A549 (cell line): ENCODE results near the gene GAL3ST2.

ENCODE experiments used
- CEBPB ChIP-seq, 2 experiments: fragments of >200 bp in 1 of 2; sonication (Bioruptor Twin) in 1 of 2; formaldehyde crosslinking in 1 of 2; IDR thresholded peaks; 2 replicates each; pipeline ENCODE4 v1.6.1; 2012 to 2016
- CTCF ChIP-seq: fragments of >200 bp; sonication (Bioruptor Twin); formaldehyde crosslinking; IDR thresholded peaks from 3 replicates; pipeline ENCODE4 v1.5.1; 2016
- FOSL2 ChIP-seq, 2 experiments: fragments of 450-650 bp in 1 of 2; fragments of >200 bp in 1 of 2; sonication (Bioruptor Twin) in 1 of 2; formaldehyde crosslinking; IDR thresholded peaks; 2 replicates each; pipeline versions ENCODE4 v1.5.0 to v1.6.1; 2016 to 2020; ENCODE audit warnings: mild to moderate bottlenecking in 1 of 2, moderate library complexity in 1 of 2
- HEYL ChIP-seq: fragments of 250-450 bp; sonication (Bioruptor Pico); IDR thresholded peaks from 2 replicates; pipeline ENCODE4 v1.8.0; 2021; ENCODE audit warnings: mild to moderate bottlenecking, moderate library complexity
- JUNB ChIP-seq: fragments of >200 bp; sonication (Bioruptor Twin); formaldehyde crosslinking; IDR thresholded peaks from 2 replicates; pipeline ENCODE4 v1.6.1; 2016
- NFE2L2 ChIP-seq: fragments of 150-350 bp; conservative IDR thresholded peaks from 2 replicates; pipeline ENCODE4 v1.6.1; 2014; ENCODE audit warnings: low read length
- NR3C1 ChIP-seq: fragments of >200 bp; sonication (Bioruptor Twin); formaldehyde crosslinking; IDR thresholded peaks from 3 replicates; pipeline ENCODE4 v1.6.1; 2017
- POLR2A ChIP-seq: IDR thresholded peaks from 2 replicates; pipeline ENCODE4 v1.6.1; 2012; ENCODE audit warnings: mild to moderate bottlenecking, low read length
- RCOR1 ChIP-seq: fragments of 150-350 bp; IDR thresholded peaks from 2 replicates; pipeline ENCODE4 v1.6.1; 2014; ENCODE audit warnings: antibody characterized with exemption, low read length, low read depth
- USF2 ChIP-seq: fragments of 450-650 bp; IDR thresholded peaks from 2 replicates; pipeline ENCODE4 v1.6.1; 2014; ENCODE audit warnings: antibody characterized with exemption
- TF ChIP-seq, protein P1 (sequence below): fragments of 200-600 bp; sonication (generic); IDR thresholded peaks from 2 replicates; pipeline ENCODE4 v1.6.1; 2016; ENCODE audit warnings: antibody characterized with exemption, mild to moderate bottlenecking, moderate library complexity

GRCh38 chr2:241734208-241734466 is 42.5 kb upstream of the GAL3ST2 start:
- TF ChIP-seq POLR2A: no peak
- TF ChIP-seq NR3C1: no peak
- peak; percentile 31; the same call in 2 of the 3 replicates for TF ChIP-seq CTCF
- no peak for TF ChIP-seq NFE2L2
- no peak for TF ChIP-seq RCOR1
- TF ChIP-seq HEYL (CRISPR knock-in tag): no peak
- no peak for TF ChIP-seq USF2
- TF ChIP-seq FOSL2 (IDR thresholded peaks at IDR 0.05): no peak
- no peak for TF ChIP-seq FOSL2 (CRISPR knock-in tag; IDR thresholded peaks at IDR 0.05)
- TF ChIP-seq, protein P1, sequence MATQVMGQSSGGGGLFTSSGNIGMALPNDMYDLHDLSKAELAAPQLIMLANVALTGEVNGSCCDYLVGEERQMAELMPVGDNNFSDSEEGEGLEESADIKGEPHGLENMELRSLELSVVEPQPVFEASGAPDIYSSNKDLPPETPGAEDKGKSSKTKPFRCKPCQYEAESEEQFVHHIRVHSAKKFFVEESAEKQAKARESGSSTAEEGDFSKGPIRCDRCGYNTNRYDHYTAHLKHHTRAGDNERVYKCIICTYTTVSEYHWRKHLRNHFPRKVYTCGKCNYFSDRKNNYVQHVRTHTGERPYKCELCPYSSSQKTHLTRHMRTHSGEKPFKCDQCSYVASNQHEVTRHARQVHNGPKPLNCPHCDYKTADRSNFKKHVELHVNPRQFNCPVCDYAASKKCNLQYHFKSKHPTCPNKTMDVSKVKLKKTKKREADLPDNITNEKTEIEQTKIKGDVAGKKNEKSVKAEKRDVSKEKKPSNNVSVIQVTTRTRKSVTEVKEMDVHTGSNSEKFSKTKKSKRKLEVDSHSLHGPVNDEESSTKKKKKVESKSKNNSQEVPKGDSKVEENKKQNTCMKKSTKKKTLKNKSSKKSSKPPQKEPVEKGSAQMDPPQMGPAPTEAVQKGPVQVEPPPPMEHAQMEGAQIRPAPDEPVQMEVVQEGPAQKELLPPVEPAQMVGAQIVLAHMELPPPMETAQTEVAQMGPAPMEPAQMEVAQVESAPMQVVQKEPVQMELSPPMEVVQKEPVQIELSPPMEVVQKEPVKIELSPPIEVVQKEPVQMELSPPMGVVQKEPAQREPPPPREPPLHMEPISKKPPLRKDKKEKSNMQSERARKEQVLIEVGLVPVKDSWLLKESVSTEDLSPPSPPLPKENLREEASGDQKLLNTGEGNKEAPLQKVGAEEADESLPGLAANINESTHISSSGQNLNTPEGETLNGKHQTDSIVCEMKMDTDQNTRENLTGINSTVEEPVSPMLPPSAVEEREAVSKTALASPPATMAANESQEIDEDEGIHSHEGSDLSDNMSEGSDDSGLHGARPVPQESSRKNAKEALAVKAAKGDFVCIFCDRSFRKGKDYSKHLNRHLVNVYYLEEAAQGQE: no peak
- no peak for TF ChIP-seq CEBPB (IDR thresholded peaks at IDR 0.05)
- no peak for TF ChIP-seq JUNB
